ENCODE measurements around the gene AP5Z1.

DNA sequence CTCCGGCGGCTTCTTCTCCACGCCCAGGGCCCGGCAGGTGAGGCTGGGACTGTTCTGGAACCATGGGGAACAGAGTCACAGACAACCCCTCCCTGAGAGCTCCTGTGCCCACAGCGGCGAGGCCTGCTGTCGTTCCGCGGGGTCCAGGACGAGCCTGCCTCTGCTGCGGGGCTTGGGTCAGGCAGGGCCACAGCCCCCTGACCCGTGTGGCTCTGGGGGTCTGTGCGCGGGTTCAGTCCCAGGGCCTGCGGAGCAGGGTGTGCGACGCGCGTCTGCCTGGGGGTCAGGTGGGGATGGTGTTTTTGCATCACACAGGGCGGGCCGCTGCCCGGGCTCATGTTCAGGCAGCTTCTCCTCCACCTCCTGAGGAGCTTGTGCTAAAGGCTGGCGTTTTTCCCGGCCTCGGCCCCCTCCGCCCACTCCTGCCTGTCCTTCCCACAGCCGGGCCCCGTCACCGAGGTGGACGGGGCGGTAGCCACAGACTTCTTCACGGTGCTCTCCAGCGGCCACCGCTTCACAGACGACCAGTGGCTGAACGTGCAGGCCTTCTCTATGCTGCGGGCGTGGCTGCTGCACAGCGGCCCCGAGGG is 8.4 kb downstream of the AP5Z1 start:
- TF ChIP-seq EZH2 (IDR thresholded peaks at IDR 0.05; ENCODE audit: insufficient read depth, poor library complexity, severe bottlenecking) (no peak), EZH2phosphoT487 (IDR thresholded peaks at IDR 0.05; ENCODE audit: insufficient read depth, low read depth) (no peak)

All from GM23248 (cell line).